GM23338 (cell line): ENCODE data around the gene GID4. TPM values are rescaled to one million over a fixed set of nuclear protein-coding genes. Genes with fewer than 3 reads are reported as not detected.

ENCODE experiments used
- ATAC-seq: fragments of 200-7000 bp; cut with Tn5 transposase; 3 replicates; pipeline ENCODE4 v1.9.1; 2020
- DNase-seq: peaks from one replicate; pipeline ENCODE4 v3.0.0-alpha.2; 2015; ENCODE audit warnings: low spot score
- H2AFZ ChIP-seq: fragments of 200-600 bp; sonication (generic); 2 replicates; pipeline ENCODE4 v1.8.0; 2016; ENCODE audit warnings: antibody characterized with exemption, mild to moderate bottlenecking, moderate library complexity
- H3F3A ChIP-seq: fragments of 200-600 bp; sonication (generic); replicated peaks from 2 replicates; pipeline ENCODE4 v1.8.0; 2017; ENCODE audit warnings: antibody characterized with exemption, mixed run types, low read depth
- H3K27ac ChIP-seq: fragments of 200-600 bp; sonication (generic); 2 replicates; pipeline ENCODE4 v1.6.1; 2016; ENCODE audit warnings: low read depth
- H3K27me3 ChIP-seq: fragments of 200-600 bp; sonication (generic); 2 replicates; pipeline ENCODE4 v1.8.0; 2016; ENCODE audit warnings: mild to moderate bottlenecking, mixed run types, moderate library complexity; ENCODE audit not compliant: insufficient read depth
- H3K36me3 ChIP-seq: fragments of 200-600 bp; sonication (generic); 2 replicates; pipeline ENCODE4 v1.8.0; 2016; ENCODE audit warnings: mild to moderate bottlenecking; ENCODE audit not compliant: insufficient read depth
- H3K4me1 ChIP-seq: fragments of 200-600 bp; sonication (generic); 2 replicates; pipeline ENCODE4 v1.8.0; 2016; ENCODE audit warnings: mild to moderate bottlenecking, moderate library complexity; ENCODE audit not compliant: insufficient read depth
- H3K4me2 ChIP-seq: fragments of 200-600 bp; sonication (generic); 2 replicates; pipeline ENCODE4 v1.7.1; 2017; ENCODE audit warnings: mixed run types
- H3K4me3 ChIP-seq: fragments of 200-600 bp; sonication (generic); 2 replicates; pipeline ENCODE4 v1.6.1; 2016; ENCODE audit warnings: mixed run types
- H3K79me2 ChIP-seq: fragments of 200-600 bp; sonication (generic); replicated peaks from 2 replicates; pipeline ENCODE4 v1.8.0; 2017; ENCODE audit warnings: mild to moderate bottlenecking; ENCODE audit not compliant: insufficient read depth
- H3K9me2 ChIP-seq: fragments of 200-600 bp; sonication (generic); 2 replicates; pipeline ENCODE4 v1.8.0; 2017; ENCODE audit not compliant: insufficient read depth
- H4K20me1 ChIP-seq: fragments of 200-600 bp; sonication (generic); replicated peaks from 2 replicates; pipeline ENCODE4 v1.8.0; 2017; ENCODE audit warnings: mild to moderate bottlenecking; ENCODE audit not compliant: insufficient read depth
- H3K27ac Mint-ChIP-seq: 2 replicates; pipeline ENCODE4 v1.8.0; 2020; ENCODE audit warnings: inconsistent platforms, mild to moderate bottlenecking, moderate library complexity, mixed read lengths
- H3K27me3 Mint-ChIP-seq: 3 replicates; pipeline ENCODE4 v1.8.0; 2022; ENCODE audit warnings: low read depth, mild to moderate bottlenecking, moderate library complexity, mixed read lengths, inconsistent platforms; ENCODE audit not compliant: insufficient read depth, poor library complexity
- H3K36me3 Mint-ChIP-seq: 3 replicates; pipeline ENCODE4 v1.8.0; 2021; ENCODE audit warnings: low read depth, mild to moderate bottlenecking, inconsistent platforms, moderate library complexity, mixed read lengths
- H3K4me1 Mint-ChIP-seq: 3 replicates; pipeline ENCODE4 v1.8.0; 2020; ENCODE audit warnings: mild to moderate bottlenecking, inconsistent platforms, mixed read lengths
- H3K4me3 Mint-ChIP-seq: 3 replicates; pipeline ENCODE4 v1.8.0; 2021; ENCODE audit warnings: moderate library complexity, mild to moderate bottlenecking, inconsistent platforms, mixed read lengths
- H3K9me3 Mint-ChIP-seq: 3 replicates; pipeline ENCODE4 v1.8.0; 2020; ENCODE audit warnings: moderate library complexity, mild to moderate bottlenecking, inconsistent platforms, mixed read lengths
- EZH2 ChIP-seq: fragments of 200-600 bp; sonication (generic); IDR thresholded peaks from one replicate; pipeline ENCODE4 v1.8.0; 2017; ENCODE audit warnings: antibody characterized with exemption, mild to moderate bottlenecking, low read depth; ENCODE audit not compliant: unreplicated experiment
- EZH2phosphoT487 ChIP-seq: fragments of 200-600 bp; sonication (generic); IDR thresholded peaks from one replicate; pipeline ENCODE4 v1.8.1; 2018; ENCODE audit warnings: antibody characterized with exemption; ENCODE audit not compliant: unreplicated experiment
- JUNB ChIP-seq: IDR thresholded peaks from one replicate; pipeline ENCODE4 v1.6.1; 2016; ENCODE audit warnings: antibody characterized with exemption; ENCODE audit not compliant: unreplicated experiment
- NANOG ChIP-seq: IDR thresholded peaks from 2 replicates; pipeline ENCODE4 v1.6.1; 2016; ENCODE audit warnings: antibody characterized with exemption, borderline replicate concordance
- POLR2AphosphoS5 ChIP-seq: IDR thresholded peaks from 2 replicates; pipeline ENCODE4 v1.6.1; 2016; ENCODE audit warnings: antibody characterized with exemption, low read depth
- STAT1 ChIP-seq: IDR thresholded peaks from one replicate; pipeline ENCODE4 v1.6.1; 2016; ENCODE audit warnings: antibody characterized with exemption; ENCODE audit not compliant: unreplicated experiment
- ZNF331 ChIP-seq: fragments of 250-450 bp; sonication (Bioruptor Pico); IDR thresholded peaks from 2 replicates; pipeline ENCODE4 v1.5.0; 2020; ENCODE audit warnings: low read depth, mild to moderate bottlenecking, moderate library complexity
- polyA plus RNA-seq: library from polyadenylated mRNA; unstranded; fragments of >200 nt; fragmentation: Nextera tagmentation; extraction: Ambion mirVana; gene quantifications from 2 replicates; pipeline ENCODE4 v1.2.1, GENCODE V29; 2016
- total RNA-seq: library from RNA; depleted of rRNA; stranded (reverse); fragments of >200 nt; shearing (Covaris generic); gene quantifications from 2 replicates; pipeline ENCODE4 v1.2.3, GENCODE V29; 2014
- TF ChIP-seq, protein P1 (sequence below): IDR thresholded peaks from 2 replicates; pipeline ENCODE4 v1.6.1; 2016; ENCODE audit warnings: antibody characterized with exemption
- TF ChIP-seq, protein P2 (sequence below): IDR thresholded peaks from one replicate; pipeline ENCODE4 v1.6.1; 2018; ENCODE audit warnings: antibody characterized with exemption; ENCODE audit not compliant: unreplicated experiment
- TF ChIP-seq, protein P3 (sequence below): fragments of 250-450 bp; sonication (Bioruptor Pico); IDR thresholded peaks from 2 replicates; pipeline ENCODE4 v1.5.0; 2020; ENCODE audit warnings: mild to moderate bottlenecking, moderate library complexity

The GID4 gene
- total and polyA plus RNA-seq, 2 experiments from 2014 or later, result 6.3 to 11.2 TPM

DNA sequence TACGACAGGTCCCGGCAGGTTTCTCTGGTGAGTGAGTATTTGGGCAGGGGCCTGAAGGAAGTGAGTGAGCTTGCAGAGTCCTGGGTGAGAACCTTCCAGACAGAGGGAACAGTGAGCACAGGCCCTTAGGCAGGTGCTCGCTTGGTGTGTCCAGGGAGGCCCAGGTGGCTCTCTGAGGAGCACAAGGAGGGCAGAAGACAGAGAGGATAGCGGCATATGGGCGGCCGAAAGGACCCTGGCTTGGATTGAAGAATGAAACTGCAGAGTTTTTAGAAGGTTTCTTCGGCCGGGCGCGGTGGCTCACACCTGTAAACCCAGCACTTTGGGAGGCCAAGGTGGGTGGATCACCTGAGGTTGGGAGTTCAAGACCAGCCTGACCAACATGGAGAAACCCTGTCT is 55.2 kb downstream of the GID4 start (continued):
- TF ChIP-seq, protein P1, sequence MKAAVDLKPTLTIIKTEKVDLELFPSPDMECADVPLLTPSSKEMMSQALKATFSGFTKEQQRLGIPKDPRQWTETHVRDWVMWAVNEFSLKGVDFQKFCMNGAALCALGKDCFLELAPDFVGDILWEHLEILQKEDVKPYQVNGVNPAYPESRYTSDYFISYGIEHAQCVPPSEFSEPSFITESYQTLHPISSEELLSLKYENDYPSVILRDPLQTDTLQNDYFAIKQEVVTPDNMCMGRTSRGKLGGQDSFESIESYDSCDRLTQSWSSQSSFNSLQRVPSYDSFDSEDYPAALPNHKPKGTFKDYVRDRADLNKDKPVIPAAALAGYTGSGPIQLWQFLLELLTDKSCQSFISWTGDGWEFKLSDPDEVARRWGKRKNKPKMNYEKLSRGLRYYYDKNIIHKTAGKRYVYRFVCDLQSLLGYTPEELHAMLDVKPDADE, result no peak
- TF ChIP-seq STAT1 (no peak), POLR2AphosphoS5 (no peak), JUNB (no peak), EZH2 (no peak), NANOG (no peak), EZH2phosphoT487 (no peak)
- TF ChIP-seq, protein P2, sequence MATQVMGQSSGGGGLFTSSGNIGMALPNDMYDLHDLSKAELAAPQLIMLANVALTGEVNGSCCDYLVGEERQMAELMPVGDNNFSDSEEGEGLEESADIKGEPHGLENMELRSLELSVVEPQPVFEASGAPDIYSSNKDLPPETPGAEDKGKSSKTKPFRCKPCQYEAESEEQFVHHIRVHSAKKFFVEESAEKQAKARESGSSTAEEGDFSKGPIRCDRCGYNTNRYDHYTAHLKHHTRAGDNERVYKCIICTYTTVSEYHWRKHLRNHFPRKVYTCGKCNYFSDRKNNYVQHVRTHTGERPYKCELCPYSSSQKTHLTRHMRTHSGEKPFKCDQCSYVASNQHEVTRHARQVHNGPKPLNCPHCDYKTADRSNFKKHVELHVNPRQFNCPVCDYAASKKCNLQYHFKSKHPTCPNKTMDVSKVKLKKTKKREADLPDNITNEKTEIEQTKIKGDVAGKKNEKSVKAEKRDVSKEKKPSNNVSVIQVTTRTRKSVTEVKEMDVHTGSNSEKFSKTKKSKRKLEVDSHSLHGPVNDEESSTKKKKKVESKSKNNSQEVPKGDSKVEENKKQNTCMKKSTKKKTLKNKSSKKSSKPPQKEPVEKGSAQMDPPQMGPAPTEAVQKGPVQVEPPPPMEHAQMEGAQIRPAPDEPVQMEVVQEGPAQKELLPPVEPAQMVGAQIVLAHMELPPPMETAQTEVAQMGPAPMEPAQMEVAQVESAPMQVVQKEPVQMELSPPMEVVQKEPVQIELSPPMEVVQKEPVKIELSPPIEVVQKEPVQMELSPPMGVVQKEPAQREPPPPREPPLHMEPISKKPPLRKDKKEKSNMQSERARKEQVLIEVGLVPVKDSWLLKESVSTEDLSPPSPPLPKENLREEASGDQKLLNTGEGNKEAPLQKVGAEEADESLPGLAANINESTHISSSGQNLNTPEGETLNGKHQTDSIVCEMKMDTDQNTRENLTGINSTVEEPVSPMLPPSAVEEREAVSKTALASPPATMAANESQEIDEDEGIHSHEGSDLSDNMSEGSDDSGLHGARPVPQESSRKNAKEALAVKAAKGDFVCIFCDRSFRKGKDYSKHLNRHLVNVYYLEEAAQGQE, result no peak

DNA sequence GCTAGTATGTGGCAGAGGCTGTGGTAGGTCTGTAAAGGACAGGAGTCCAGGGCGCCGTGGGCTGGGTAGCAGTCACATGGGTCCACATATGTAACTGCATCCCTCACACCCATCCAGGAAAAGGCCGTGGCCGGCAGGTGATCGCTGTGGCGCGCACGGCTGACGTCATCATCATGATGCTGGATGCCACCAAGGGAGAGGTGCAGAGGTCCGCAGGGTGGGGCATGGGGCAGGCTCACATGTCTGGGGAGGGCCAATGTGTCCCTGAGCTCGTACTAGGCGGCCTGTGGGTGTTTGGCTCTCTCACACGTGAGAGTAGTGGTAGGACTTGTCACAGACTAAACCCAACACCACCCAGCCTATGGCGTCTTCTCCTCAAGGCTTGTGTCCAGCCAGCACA is 60.3 kb downstream of the GID4 start:
- H4K20me1 ChIP-seq, result no peaks in the 10 kb centered on the region
- Mint-ChIP-seq H3K4me3 (no peak overlapping the region), H3K4me1 (no peaks in the 10 kb centered on the region), H3K27me3 (peaks cover 5% of the 10 kb centered on the region), H3K9me3 (no peaks in the 10 kb centered on the region), H3K27ac (no peak overlapping the region), H3K36me3 (peaks cover 17% of the 10 kb centered on the region)
- H3K9me2 ChIP-seq, result no peaks in the 10 kb centered on the region
- ATAC-seq, result no peak
- no peaks in the 10 kb centered on the region for H3F3A ChIP-seq
- H2AFZ ChIP-seq, result no peak overlapping the region
- H3K27me3 ChIP-seq, result no peaks in the 10 kb centered on the region
- TF ChIP-seq EZH2phosphoT487 (no peak), NANOG (no peak)
- H3K4me1 ChIP-seq, result no peaks in the 10 kb centered on the region
- no peaks in the 10 kb centered on the region for H3K79me2 ChIP-seq
- H3K4me2 ChIP-seq, result no peak overlapping the region
- H3K36me3 ChIP-seq, result no peaks in the 10 kb centered on the region
- H3K27ac ChIP-seq, result no peak overlapping the region
- H3K4me3 ChIP-seq, result no peak overlapping the region
- DNase-seq, result no peak

DNA sequence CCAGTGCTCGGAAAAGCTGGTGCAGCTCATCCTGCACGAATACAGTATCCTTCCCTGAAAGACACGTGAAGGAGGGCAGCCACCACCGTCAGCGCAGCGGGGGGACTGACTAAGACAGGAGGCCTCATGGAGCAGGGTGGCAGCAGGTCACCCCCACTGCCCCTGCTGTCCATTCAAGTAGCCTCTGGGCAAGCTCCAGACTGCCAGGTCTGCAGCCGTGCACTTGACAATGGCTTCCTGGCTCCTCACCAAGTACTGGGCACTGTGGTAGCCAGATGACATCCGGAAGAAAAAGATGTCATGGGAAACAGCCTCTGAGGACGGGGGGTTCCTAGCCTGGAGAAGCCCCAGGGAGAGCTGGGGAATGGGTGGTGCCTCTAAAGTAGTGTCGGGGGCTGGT is 61.4 kb downstream of the GID4 start:
- no peak overlapping the region for H3K4me3 Mint-ChIP-seq
- DNase-seq, result no peak
- no peaks in the 10 kb centered on the region for H3F3A ChIP-seq
- H2AFZ ChIP-seq, result no peak overlapping the region
- ATAC-seq, result no peak
- H3K27me3 ChIP-seq, result no peaks in the 10 kb centered on the region
- no peaks in the 10 kb centered on the region for H3K4me1 Mint-ChIP-seq
- H3K4me3 ChIP-seq, result no peak overlapping the region
- H3K27ac Mint-ChIP-seq, result no peak overlapping the region
- no peak overlapping the region for H3K4me2 ChIP-seq
- H3K79me2 ChIP-seq, result no peaks in the 10 kb centered on the region
- H4K20me1 ChIP-seq, result no peaks in the 10 kb centered on the region
- H3K36me3 ChIP-seq, result no peaks in the 10 kb centered on the region
- H3K27me3 Mint-ChIP-seq, result peaks cover 5% of the 10 kb centered on the region
- peaks cover 14% of the 10 kb centered on the region for H3K36me3 Mint-ChIP-seq
- no peaks in the 10 kb centered on the region for H3K9me2 ChIP-seq
- no peaks in the 10 kb centered on the region for H3K9me3 Mint-ChIP-seq
- H3K27ac ChIP-seq, result no peak overlapping the region
- H3K4me1 ChIP-seq, result no peaks in the 10 kb centered on the region
- no peak for TF ChIP-seq ZNF331 (CRISPR knock-in tag)
- no peak for TF ChIP-seq NANOG
- TF ChIP-seq, protein P3, sequence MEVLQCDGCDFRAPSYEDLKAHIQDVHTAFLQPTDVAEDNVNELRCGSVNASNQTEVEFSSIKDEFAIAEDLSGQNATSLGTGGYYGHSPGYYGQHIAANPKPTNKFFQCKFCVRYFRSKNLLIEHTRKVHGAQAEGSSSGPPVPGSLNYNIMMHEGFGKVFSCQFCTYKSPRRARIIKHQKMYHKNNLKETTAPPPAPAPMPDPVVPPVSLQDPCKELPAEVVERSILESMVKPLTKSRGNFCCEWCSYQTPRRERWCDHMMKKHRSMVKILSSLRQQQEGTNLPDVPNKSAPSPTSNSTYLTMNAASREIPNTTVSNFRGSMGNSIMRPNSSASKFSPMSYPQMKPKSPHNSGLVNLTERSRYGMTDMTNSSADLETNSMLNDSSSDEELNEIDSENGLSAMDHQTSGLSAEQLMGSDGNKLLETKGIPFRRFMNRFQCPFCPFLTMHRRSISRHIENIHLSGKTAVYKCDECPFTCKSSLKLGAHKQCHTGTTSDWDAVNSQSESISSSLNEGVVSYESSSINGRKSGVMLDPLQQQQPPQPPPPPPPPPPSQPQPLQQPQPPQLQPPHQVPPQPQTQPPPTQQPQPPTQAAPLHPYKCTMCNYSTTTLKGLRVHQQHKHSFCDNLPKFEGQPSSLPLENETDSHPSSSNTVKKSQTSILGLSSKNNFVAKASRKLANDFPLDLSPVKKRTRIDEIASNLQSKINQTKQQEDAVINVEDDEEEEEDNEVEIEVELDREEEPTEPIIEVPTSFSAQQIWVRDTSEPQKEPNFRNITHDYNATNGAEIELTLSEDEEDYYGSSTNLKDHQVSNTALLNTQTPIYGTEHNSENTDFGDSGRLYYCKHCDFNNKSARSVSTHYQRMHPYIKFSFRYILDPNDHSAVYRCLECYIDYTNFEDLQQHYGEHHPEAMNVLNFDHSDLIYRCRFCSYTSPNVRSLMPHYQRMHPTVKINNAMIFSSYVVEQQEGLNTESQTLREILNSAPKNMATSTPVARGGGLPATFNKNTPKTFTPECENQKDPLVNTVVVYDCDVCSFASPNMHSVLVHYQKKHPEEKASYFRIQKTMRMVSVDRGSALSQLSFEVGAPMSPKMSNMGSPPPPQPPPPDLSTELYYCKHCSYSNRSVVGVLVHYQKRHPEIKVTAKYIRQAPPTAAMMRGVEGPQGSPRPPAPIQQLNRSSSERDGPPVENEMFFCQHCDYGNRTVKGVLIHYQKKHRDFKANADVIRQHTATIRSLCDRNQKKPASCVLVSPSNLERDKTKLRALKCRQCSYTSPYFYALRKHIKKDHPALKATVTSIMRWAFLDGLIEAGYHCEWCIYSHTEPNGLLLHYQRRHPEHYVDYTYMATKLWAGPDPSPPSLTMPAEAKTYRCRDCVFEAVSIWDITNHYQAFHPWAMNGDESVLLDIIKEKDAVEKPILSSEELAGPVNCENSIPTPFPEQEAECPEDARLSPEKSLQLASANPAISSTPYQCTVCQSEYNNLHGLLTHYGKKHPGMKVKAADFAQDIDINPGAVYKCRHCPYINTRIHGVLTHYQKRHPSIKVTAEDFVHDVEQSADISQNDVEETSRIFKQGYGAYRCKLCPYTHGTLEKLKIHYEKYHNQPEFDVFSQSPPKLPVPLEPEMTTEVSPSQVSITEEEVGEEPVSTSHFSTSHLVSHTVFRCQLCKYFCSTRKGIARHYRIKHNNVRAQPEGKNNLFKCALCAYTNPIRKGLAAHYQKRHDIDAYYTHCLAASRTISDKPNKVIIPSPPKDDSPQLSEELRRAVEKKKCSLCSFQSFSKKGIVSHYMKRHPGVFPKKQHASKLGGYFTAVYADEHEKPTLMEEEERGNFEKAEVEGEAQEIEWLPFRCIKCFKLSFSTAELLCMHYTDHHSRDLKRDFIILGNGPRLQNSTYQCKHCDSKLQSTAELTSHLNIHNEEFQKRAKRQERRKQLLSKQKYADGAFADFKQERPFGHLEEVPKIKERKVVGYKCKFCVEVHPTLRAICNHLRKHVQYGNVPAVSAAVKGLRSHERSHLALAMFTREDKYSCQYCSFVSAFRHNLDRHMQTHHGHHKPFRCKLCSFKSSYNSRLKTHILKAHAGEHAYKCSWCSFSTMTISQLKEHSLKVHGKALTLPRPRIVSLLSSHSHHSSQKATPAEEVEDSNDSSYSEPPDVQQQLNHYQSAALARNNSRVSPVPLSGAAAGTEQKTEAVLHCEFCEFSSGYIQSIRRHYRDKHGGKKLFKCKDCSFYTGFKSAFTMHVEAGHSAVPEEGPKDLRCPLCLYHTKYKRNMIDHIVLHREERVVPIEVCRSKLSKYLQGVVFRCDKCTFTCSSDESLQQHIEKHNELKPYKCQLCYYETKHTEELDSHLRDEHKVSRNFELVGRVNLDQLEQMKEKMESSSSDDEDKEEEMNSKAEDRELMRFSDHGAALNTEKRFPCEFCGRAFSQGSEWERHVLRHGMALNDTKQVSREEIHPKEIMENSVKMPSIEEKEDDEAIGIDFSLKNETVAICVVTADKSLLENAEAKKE (CRISPR knock-in tag), result no peak
- TF ChIP-seq EZH2, result no peak
- no peak for TF ChIP-seq JUNB
